HG02623 (cell line): ENCODE measurements around the gene PLIN3.
"Not testable (repeated sequence)": the region's sequence is repeated elsewhere in the genome, so short reads cannot be mapped to it uniquely, and the experiment has no call there.

Source experiments
- ATAC-seq: cut with Tn5 transposase; IDR thresholded peaks from one replicate; pipeline ENCODE4 v1.9.1; 2021; ENCODE audit warnings: moderate library complexity; ENCODE audit not compliant: unreplicated experiment

Gene PLIN3

DNA sequence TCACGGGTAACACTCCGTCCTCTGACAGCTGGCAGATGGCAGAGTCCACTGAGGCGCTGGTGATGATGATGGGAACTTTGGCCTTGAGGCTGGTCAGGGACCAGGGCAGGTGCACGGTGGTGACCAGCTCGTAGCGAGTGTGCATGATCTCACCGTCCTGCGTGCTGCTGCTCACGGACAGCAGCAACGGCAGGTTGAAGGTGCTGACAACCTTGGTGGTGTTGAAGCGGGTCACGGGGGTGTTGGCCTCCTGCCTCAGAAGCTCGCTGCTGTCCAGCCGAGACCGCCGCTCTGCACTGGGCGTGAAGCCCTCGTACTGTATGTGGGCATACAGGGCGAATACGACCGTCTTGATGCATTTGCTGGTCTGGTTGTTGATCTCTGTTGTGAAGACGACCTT lies 23.6 kb upstream of the PLIN3 start:
- ATAC-seq: no peak

DNA sequence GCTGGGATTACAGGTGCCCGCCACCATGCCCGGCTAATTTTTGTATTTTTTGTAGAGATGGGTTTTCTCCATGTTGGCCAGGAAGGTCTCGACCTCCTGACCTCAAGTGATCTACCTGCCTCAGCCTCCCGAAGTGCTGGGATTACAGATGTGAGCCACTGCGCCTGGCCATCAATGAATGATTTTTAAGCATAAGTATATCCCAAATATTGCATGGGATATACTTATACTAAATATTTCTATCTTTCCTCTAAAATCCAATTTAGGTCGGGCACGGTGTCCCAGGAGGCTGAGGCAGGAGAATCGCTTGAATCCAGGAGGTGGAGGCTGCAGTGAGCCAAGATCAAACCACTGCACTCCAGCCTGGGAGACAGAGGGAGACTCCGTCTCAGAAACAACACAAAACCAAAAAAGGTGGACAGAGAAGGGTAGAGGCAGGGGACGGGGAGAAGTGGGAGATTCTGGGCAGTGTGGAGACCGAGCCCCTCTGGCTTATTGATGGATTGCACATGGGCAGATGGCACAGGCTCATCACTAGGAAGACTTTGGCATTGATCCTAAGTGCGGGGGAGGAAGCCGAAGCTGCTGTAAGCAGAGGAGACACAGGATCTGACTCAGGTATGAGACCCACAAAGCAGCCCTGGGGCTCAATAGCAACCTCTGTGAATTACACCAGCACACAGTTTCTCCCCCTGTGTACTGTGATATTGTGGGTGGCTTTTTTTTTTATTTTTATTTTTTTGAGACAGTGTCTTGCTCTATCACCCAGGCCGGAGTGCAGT lies 21.8 kb upstream of the PLIN3 start:
- no peak for ATAC-seq

DNA sequence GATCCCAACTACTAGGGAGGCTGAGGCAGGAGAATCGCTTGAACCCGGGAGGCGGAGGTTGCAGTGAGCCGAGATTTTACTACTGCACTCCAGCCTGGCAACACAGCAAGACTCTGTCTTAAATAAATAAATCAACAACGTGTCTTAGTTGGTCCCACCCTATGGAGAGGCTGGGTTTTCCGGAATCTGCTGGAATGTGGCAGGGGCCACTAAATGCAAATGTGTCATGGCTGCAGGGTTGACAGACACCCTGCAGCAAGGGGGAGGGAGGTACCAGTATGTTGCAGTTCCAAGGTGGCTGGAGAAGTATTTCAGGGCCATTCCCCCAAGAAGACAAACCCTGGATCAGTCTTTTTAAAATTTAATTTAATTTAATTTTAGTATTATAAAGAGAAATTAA lies 20.3 kb upstream of the PLIN3 start:
- ATAC-seq: not testable (repeated sequence)

DNA sequence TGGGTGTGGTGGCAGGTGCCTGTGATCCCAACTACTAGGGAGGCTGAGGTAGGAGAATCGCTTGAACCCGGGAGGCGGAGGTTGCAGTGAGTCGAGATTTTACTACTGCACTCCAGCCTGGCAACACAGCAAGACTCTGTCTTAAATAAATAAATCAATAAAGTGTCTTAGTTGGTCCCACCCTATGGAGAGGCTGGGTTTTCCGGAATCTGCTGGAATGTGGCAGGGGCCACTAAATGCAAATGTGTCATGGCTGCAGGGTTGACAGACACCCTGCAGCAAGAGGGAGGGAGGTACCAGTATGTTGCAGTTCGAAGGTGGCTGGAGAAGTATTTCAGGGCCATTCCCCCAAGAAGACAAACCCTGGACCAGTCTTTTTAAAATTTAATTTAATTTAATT lies 17.5 kb upstream of the PLIN3 start:
- ATAC-seq: not testable (repeated sequence)

DNA sequence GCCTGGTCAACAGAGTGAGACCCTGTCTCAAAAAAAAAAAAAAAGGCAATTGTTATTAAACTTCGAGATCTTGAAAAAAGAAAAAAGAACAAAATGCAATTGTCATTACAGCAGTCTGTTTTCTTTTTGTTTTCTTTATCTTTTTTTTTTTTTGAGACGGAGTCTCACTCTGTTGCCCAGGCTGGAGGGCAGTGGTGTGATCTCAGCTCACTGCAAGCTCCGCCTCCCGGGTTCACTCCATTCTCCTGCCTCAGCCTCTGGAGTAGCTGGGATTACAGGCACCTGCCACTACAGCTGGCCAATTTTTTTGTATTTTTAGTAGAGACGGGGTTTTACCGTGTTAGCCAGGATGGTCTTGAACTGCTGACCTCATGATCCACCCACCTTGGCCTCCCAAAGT lies 15.4 kb upstream of the PLIN3 start:
- ATAC-seq: not testable (repeated sequence)

DNA sequence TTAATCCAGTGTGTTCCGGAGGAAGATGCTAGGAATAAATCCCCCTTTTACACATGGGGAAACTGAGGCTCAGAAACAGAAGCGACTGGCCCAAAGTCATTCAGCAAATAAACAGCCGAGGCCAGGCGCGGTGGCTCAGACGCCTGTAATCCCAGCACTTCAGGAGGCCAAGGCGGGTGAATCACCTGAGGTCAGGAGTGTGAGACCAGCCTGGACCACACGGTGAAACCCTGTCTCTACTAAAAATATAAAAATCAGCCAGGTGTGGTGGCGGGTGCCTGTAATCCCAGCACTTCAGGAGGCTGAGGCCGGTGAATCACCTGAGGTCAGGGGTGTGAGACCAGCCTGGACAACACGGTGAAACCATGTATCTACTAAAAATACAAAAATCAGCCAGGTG lies 11.6 kb upstream of the PLIN3 start:
- ATAC-seq: no peak

DNA sequence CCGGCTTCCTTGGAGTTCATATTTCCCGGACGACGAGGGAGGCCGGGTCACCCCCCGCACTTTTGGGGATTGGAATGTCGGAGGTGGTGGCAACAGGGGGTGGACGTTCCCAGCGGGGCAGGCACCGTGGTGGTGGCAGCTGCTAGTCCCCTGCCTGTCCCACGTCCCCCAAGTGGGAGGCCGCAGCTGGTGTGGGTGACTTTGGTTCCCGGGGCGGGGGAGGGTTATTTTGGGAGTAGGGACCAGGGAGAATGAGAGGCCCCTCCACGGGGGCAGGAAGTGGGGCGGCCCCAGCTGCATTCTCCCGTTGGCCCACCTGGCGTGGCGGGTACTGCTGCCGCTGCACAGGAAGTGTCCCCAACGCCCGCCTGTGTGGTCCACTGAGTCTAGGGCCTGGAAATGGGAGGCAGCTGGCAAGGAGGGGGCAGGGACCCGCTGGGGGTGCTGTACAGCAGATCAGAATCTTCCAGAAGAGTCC lies 11.1 kb upstream of the PLIN3 start:
- no peak for ATAC-seq

DNA sequence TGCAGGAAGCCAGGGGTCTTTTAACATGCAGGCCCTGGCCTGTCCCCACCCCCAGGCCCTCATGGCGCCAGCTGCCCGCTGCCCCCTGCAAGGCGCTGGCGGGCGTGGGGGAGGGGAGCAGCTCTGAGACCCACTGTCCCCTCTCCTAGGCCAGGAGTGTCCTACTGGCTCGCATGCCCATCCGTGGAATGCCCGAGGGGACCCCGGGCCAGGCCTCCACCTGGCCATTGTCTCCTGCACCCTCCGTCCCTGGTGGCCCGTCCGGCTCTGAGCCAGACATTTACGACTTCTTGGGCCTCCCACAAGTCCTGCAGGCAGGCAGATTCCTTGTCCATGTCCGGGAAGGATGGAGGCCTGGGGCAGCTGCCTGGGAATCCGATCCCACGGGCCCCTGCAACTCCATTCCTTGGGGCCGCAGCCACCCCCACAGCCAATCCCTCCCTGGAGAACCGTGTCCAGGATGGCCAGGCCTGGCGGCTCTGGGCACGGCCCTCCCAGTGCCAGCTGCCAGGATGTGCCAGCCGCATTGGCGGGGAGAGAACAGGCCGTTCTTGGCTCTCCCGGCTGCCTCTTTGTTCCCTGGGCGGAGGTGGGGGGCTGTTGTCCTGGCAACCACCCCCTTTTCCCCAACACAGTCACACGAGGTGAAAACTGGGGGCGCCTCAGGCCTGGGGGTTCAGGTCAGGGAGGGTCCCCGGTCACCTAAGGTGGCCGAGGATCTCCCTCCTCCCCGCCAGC lies 10.5 kb upstream of the PLIN3 start:
- no peak for ATAC-seq

DNA sequence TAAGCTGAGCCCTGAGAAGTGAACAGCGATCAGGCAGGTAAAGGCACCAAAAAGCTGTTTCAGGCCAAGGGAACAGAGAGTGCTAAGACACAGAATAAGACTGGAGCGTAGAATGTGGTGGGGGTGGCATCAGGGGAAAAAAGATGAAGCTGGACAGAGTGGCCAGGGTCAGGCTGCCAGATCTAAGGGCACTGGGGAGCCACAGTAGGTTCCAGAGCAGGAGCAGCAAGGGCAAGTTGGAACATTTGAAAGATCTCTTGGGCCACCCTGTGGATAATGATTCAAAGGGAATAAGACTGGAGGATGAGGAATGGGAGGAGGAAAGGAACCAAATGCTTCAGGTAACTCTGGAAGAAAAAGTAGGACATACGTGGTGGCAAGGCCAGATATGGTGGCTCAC lies 6.5 kb upstream of the PLIN3 start:
- no peak for ATAC-seq

DNA sequence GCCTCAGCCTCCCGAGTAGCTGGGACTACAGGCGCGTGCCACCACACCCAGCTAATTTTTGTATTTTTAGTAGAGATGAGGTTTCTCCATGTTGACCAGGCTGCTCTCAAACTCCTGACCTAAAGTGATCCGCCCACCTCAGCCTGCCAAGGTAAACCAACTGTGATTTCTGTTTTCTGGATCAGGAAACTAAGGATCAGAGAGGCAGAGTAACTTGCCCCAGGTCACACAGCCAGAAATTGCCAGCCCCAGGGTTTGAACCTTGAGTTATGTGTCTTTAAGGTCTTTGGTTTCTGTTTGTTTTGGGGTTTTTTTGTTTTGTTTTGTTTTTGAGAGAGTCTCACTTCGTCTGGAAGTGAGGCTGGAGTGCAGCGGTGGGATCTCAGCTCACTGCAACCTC lies 4.2 kb upstream of the PLIN3 start:
- no peak for ATAC-seq

DNA sequence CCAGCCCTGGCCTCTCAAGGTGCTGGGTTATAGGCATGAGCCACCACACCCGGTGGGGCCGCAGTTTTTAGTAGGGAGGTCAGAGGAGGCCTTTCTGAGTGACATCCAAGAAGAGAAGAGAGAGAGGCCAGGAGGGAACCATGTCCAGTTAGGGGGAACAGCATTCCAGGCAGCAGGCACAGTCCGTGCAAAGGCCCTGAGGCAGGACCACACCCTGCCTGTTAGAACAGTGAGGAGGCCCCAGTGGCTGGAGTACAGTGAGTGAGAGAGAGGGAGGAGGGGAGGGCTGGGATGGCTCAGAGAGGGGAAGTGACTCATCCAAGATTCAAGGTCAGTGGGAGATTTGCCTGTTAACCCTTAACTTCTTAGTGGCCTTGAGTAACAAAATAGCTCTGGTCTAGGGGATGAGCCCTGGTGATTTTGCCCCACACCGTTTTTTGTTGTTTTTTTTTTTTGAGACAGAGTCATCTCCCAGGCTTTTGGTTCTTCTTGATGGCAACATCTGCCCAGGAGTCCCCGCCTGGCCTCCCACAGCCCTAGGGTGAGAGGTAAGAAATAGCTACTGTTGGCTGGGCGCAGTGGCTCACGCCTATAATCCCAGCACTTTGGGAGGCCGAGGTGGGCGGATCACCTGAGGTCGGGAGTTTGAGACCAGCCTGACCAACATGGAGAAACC lies 2.7 kb upstream of the PLIN3 start:
- no peak for ATAC-seq

DNA sequence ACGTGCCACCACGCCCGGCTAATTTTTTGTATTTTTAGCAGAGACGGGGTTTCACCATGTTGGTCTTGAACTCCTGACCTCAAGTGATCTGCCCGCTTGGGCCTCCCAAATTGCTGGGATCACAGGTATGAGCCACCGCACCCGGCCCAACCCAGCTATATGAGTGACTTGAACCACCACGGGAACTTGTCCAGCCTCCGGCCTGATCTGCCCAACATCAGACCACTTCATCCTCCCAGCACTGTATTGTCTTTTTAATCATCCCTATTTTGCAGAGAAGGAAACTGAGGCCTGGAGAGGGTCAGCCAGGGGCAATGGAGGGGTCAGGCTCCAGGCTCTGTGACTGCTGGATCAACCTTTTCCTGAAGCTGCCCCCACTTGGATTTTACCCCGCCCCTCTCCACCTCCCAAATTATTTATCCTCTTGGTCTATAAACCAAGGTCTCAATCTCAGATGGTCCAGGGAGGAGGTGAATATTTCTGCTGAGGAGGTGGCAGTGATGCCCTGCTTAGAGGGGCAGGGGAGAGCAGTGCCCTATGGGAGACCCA lies 893 bp upstream of the PLIN3 start:
- no peak for ATAC-seq

DNA sequence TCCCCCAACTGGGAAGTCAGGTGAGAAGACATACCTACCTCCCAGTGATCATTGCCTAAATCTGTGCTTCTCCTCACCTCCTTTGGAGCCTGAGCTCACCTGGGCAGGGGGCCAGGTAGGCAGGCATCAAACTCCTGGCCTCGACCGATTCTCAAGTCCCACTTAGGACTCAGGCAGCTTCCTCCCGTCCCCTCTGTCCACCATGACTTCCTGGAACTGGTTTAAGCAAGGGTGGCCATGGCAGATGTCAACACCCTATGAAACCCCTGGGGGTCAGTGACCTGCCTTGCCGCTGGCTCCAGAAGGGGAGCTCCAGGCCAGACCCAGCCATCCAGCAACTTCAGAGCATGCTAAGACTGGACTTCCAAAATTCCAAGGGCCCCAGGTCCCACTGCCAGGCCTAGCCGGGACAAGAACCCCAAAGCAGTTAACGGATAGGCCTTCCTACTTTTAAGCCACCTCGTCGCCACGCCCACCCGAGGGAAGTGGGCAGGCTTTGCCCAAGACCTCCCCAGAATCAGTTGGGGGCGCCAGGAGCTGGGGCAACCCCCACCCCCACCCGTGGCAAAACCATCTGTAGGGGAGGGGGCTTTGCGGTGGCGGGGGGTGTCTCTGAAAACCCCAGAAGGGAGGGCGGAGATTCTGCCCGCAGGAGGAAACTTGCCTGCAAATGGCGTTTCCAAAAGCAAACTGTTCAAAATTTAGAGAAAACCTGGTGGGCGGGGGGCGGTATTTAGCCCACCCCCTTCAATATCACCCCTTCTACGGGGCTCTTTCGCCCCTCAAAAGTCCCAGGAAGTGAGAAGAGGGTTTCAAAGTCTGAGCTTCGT lies 657 bp downstream of the PLIN3 start:
- ATAC-seq: no peak

DNA sequence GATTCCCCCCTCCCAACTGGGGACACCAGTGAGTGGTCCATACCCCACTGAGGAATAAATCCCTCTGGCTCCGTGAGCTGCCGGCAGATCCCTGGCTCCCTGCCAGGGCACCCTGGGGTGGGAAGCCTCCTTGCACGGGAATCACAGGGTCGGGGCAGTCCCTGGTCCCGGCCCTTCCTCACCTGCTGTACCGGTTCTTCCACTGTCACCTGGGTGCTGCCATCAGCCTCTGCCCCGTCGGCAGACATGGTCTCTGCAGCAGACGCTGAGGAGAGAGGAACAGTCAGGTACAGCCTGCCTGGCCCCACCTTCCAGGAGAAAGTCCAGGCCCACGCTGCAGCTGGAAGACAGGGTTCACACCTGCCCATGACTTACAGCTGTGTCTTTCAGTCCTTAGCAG lies 6.3 kb downstream of the PLIN3 start:
- ATAC-seq: no peak

DNA sequence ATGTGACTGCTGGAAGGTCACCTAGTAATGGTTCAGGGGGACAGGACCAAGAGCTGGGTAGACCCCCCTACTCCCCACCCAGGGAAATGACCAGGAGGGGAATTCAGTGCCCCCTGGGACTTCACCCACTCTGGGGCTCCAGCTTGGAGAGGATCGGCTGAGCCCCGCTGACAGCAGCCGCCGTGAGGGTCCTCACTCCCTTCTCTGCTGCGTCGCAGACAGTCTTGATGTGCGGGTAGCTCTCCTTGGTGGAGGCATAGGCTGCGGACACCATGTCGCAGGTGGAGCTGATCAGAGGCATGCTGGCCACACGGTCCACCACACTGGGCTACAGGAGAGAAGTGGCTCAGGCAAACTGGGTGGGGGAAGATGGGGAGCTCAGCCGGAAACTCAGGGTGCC lies 7.8 kb downstream of the PLIN3 start:
- no peak for ATAC-seq

DNA sequence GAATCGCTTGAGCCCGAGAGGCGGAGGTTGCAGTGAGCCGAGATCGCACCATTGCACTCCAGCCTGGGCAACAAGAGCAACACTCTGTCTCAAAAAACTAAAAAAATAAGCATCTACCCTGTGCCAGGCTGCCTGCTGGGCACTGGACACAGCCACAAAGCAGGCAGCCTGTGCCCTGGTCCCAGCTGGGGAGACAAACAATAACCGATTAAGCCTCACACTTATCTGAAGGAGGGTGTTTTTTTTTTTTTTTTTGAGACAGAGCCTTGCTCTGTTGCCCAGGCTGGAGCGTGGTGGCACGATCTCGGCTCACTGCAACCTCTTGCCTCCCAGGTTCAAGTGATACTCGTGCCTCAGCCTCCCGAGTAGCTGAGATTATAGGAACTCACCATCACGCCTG lies 11.0 kb downstream of the PLIN3 start:
- not testable (repeated sequence) for ATAC-seq

DNA sequence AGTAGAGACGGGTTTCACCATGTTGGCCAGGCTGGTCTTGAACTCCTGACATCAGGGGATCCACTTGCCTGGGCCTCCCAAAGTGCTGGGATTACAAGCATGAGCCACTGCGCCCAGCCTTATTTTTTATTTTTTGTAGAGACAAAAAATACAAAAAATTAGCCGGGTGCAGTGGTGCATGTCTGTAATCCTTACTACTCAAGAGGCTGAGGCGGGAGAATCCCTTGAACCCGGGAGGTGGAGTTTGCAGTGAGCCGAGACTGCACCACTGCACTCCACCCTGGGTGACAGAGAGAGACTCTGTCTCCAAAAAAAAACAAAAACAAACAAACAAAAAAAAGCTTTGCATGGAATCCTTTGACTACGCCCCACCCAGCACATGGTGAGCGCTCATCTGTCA lies 14.0 kb downstream of the PLIN3 start:
- ATAC-seq: not testable (repeated sequence)

DNA sequence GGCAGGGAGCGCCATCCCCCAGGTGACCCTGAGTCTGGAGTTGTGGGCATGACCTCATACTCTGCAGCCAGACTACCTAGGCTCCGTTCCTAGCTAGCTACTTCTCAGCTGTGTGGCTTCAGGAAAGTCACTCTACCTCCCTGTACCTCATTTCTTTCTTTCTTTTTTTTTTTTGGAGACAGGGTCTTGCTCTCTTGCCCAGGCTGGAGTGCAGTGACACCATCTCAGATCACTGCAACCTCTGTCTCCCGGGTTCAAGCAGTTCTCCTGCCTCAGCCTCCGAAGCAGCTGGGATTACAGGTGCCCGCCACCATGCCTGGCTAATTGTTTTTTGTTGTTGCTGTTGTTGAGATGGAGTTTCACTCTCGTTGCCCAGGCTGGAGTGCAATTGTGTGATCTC lies 15.0 kb downstream of the PLIN3 start:
- no peak for ATAC-seq

DNA sequence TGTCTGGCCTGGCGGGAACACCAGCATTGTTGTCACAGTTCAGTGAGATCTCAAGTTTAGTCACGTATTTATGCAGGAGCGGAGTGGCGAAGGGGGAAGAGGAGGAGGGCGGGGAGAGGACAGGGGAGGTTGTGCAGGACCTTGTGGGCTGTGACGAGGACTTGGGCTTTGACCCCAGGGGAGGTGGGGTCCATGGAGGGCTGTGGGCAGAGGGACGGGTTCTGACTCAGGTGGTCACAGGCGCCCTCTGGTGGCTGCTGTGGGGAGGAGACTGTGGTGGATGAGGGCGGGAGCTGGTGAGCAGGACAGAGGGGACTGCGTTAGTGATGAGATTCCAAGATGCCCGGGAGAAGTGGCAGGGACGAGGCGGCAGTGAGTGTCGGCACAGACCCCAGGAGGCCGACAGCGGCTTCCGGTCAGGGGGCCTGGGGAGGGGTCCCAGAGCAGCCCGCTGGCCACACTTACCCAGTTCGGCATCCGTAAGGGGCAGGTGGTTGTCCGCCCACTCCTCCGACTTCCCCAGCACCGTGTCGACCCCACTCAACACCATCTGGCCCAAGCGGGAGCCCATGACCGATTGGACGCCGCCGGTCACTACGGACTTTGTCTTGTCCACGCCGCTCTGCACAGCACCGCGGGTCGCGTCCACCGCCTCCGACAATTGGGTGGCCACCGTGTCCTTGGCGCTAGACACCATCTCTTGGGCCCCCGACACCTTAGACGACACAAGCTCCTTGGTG lies 15.7 kb downstream of the PLIN3 start:
- ATAC-seq: no peak

DNA sequence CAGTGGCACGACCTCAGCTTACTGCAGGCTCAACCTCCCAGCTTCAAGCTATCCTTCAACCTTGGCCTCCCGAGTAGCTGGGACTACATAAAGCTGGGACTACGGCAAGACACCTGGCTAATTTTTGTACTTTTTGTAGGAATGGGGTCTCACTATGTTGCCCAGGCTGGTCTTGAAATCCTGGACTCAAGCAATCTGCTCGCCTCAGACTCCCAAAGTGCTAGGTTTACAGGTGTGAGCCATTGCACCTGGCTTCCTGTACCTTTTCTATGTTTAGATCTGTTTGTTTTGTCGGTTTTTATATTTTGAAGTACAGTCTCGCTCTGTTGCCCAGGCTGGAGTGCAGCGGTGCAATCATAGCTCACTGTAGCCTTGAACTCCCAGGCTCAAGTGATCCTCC lies 18.4 kb downstream of the PLIN3 start:
- no peak for ATAC-seq
